IgD-negative memory B cell (primary cell): ENCODE measurements around the gene ENDOD1. TPM values are rescaled to one million over a fixed set of nuclear protein-coding genes. Genes with fewer than 3 reads are reported as not detected.
"Not testable (repeated sequence)": the region's sequence is repeated elsewhere in the genome, so short reads cannot be mapped to it uniquely, and the experiment has no call there.

Experiments used
- H3K27ac Mint-ChIP-seq, 3 donors: one replicate each; pipeline ENCODE4 v1.8.0; 2020 to 2022; ENCODE audit warnings: mild to moderate bottlenecking in 3 of 3, mixed read lengths in 3 of 3, moderate library complexity in 1 of 3
- H3K27me3 Mint-ChIP-seq: one replicate; pipeline ENCODE4 v1.8.0; 2021; ENCODE audit warnings: mixed read lengths
- H3K36me3 Mint-ChIP-seq: one replicate; pipeline ENCODE4 v1.8.0; 2020; ENCODE audit warnings: mild to moderate bottlenecking, mixed read lengths
- H3K4me1 Mint-ChIP-seq, 3 donors: one replicate each; pipeline ENCODE4 v1.8.0; 2020 to 2022; ENCODE audit warnings: mixed read lengths in 3 of 3, mild to moderate bottlenecking in 1 of 3
- H3K4me3 Mint-ChIP-seq, 4 donors: one replicate each; pipeline ENCODE4 v1.8.0; 2020 to 2022; ENCODE audit warnings: mild to moderate bottlenecking in 4 of 4, mixed read lengths in 4 of 4, moderate library complexity in 3 of 4
- H3K9me3 Mint-ChIP-seq, 3 donors: one replicate each; pipeline ENCODE4 v1.8.0; 2020 to 2021; ENCODE audit warnings: mixed read lengths in 3 of 3, mild to moderate bottlenecking in 1 of 3
- polyA plus RNA-seq: library from polyadenylated mRNA; unstranded; fragments of 300-500 nt; fragmentation: Illumina TruSeq; gene quantifications from one replicate; pipeline ENCODE4 v1.2.3, GENCODE V29; 2021

Gene ENDOD1
- polyA plus RNA-seq, 1 donor from 2014 or later, result 16.4 TPM

DNA sequence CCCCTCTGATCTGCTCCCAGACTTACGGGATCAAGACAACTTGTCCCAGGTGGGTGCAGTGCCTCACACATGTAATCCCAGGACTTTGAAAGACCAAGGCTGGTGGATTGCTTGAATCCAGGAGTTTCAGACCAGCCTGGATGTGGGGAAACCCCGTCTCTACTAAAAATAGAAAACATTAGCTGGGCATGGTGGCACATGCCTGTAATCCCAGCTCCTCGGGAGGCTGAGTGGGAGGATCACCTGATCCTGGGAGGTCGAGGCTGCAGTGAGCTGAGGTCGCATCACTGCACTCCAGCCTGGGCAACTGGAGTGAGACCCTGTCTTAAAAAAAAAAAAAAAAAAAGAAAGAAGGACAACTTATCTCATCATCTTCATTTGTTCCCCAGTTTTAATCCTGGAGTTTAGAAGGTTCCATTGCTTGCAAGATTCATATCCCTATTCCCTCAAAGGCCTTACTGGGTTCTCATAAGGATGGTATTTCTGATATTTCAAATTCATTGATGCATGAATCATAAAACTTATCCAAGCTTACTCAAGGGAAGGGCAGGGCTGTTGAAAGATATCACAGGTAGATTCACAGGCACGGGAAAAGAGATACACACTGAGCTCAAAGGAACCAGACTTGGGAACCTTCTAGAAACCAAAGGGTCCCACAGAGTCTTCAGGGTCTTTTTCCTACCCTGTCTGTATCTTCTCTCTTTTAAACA lies 14.6 kb downstream of the ENDOD1 start:
- Mint-ChIP-seq H3K4me3 (no peak overlapping the region), H3K4me1 (peaks cover 17 to 33% (median 28%) of the 10 kb centered on the region in 3 donors), H3K9me3 (no peaks in the 10 kb centered on the region), H3K27me3 (no peaks in the 10 kb centered on the region), H3K27ac (no peak overlapping the region), H3K36me3 (peaks cover 4% of the 10 kb centered on the region)

DNA sequence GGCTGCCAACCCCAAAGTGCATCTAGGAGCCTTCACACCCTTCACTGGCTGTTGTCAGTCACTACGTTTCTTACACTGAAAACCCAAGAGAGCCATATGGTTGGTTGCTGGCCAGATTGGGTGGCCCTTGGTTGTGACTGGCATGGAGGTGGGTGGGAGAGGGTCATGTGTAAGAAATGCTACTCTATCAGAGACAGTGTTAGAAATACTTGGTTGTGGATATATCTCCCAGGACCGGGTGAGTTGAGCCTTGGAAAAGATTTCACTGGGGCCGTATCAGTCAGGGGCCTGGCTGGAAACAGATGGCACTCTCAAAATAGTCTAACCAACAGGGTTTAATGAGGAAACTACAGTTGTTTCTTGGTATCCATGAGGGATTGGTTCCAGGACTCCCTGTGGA lies 15.2 kb downstream of the ENDOD1 start:
- no peak overlapping the region for H3K4me3 Mint-ChIP-seq
- peaks cover 4% of the 10 kb centered on the region for H3K36me3 Mint-ChIP-seq
- no peaks in the 10 kb centered on the region for H3K9me3 Mint-ChIP-seq
- H3K27ac Mint-ChIP-seq, result no peak overlapping the region
- no peaks in the 10 kb centered on the region for H3K27me3 Mint-ChIP-seq
- peaks cover 17 to 33% (median 26%) of the 10 kb centered on the region in 3 donors for H3K4me1 Mint-ChIP-seq

DNA sequence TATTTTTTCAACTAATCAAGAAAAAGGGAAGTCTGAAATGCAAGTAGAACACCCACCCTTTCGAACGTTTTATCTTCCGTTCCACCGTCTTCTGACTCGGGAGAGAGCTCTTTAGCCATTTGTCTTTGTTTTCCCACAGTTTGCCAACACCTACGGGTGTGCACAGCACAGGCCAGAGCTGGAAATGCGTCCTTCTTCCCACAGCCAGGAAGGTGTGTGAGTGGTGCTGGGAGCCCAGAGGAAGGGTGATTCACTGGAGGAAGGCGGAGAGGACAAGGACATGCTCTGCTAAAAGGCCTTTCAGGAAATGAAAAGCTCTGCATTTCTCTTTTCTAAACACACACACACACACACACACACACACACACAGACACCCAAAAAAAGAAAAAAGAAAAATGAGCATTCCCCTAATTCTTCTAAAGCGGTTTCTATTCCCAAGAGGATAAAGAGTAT lies 18.5 kb downstream of the ENDOD1 start:
- Mint-ChIP-seq H3K9me3 (no peaks in the 10 kb centered on the region), H3K4me3 (peak overlapping the region in 3 of 4 donors; percentile 51 to 91 (median 55)), H3K27me3 (no peaks in the 10 kb centered on the region), H3K4me1 (peaks cover 20 to 34% (median 32%) of the 10 kb centered on the region in 3 donors), H3K36me3 (peaks cover 7% of the 10 kb centered on the region), H3K27ac (peak overlapping the region in 2 of 3 donors; percentile 16 to 80)

DNA sequence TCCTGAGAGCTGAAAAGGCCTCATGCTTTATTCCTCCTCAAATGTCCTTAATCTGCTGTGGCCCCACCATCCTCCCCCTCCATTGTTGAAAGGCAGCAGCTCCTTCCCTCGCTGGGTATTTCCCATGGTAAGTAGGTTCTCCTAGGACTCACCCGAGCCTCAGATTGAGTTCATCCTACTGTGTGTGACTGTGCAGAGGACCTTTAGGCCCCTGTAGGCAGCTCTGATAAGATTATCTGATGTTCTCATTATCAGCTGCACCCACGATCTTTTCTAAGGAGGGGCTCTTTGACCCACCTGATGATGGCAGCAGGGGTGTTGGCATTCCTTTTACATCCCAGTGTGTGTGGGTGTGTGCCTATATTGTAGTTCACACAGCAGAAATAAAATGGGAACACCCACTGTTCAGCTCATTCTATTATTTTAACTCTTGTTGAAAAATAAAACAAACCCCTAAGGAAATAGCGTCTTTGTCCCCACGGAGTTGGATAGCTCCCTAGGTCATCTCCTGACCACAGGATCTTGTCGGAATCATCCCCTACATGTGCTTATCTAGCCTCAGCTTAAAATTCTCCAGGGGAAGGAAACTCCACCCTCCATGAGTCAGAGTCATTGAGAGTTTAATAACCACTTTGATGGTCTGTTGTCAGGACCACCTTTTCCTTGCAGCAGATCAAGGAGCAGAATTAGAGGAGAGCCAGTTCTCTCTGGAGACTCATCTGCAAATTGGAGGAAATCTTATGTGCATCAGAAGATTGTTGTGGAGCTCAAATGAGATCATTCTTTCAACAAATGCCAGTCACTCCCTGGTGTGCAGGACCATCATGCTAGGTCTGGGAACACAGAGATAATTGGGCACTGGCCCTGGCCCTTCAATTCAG lies 19.3 kb downstream of the ENDOD1 start:
- Mint-ChIP-seq H3K27ac (peak overlapping the region in 2 of 3 donors; percentile 16 to 80), H3K27me3 (no peaks in the 10 kb centered on the region), H3K9me3 (no peaks in the 10 kb centered on the region), H3K36me3 (peaks cover 13% of the 10 kb centered on the region), H3K4me1 (peaks cover 20 to 34% (median 29%) of the 10 kb centered on the region in 3 donors), H3K4me3 (peak overlapping the region in 1 of 4 donors; percentile 20)

DNA sequence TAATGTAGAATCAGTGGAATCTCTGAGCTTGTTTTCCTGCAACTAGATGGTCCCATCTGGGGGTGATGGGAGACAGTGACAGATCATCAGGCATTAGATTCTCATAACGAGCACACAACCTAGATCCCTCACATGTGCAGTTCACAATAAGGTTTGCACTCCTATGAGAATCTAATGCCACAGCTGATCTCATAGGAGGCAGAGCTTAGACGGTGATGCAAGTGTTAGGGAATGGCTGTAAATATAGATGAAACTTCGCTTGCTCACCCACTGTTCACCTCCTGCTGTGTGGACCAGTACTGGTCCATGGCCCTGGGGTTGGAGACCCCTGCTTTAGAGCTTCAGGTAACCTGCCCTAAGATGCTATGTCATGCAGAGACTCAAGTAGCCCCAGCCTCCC lies 21.8 kb downstream of the ENDOD1 start:
- Mint-ChIP-seq H3K27ac (peak overlapping the region in 1 of 3 donors; percentile 6), H3K36me3 (peaks cover 14% of the 10 kb centered on the region), H3K4me1 (peaks cover 16 to 29% (median 24%) of the 10 kb centered on the region in 3 donors)
- not testable (repeated sequence) for H3K4me3 Mint-ChIP-seq, H3K9me3 Mint-ChIP-seq, H3K27me3 Mint-ChIP-seq

DNA sequence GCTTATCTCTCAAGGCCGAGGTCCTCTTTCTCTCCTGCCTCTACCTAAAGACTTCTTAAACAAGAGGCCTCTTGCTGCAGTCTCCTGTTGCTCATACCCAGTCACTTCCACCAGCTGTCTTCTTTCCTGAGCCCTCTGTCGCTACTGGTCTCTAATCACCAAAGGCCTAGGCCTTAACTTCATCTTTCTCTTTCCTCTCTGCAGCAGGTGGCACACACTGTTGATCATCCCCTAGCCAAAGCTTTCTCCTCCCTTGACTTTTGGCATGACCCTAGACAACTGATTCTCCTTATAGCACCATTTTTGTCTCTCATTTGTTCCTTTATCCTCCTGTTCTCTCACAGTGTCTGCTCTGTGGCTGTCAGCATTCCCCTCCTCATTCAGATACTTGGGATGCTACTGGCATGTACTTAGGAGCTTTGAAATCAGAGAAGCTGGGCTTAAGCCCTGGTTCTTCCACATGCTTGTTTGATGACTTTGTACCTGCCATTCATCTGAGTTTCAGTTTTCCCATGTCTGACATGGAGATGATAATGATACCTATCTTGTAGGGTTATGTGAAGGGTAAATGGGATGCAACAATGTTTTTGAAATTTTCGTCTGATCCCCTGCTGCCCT lies 22.4 kb downstream of the ENDOD1 start:
- Mint-ChIP-seq H3K9me3 (no peaks in the 10 kb centered on the region), H3K27me3 (no peaks in the 10 kb centered on the region), H3K4me1 (peaks cover 16 to 27% (median 22%) of the 10 kb centered on the region in 3 donors), H3K27ac (peak overlapping the region in 1 of 3 donors; percentile 6), H3K4me3 (peak overlapping the region in 1 of 4 donors; percentile 5), H3K36me3 (peaks cover 14% of the 10 kb centered on the region)

DNA sequence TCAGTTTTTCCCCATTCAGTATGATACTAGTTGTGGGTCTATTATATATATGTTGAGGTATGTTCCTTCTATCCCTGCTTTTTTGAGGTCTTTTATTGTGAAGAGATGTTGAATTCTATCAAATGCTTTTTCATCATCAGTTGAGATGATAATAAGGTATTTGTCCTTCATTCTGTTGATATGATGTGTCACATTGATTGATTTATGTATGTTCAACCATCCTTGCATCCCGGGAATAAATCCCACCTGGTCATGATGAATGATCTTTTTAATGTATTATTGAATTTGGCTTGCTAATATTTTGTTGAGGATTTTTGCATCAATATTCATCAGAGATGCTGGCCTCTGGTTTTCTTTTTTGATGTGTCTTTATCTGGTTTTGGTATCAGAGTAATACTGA lies 26.0 kb downstream of the ENDOD1 start:
- H3K36me3 Mint-ChIP-seq, result peaks cover 13% of the 10 kb centered on the region
- no peaks in the 10 kb centered on the region for H3K27me3 Mint-ChIP-seq
- H3K27ac Mint-ChIP-seq, result no peak overlapping the region
- peaks cover 0 to 5% (median 0%) of the 10 kb centered on the region in 3 donors for H3K9me3 Mint-ChIP-seq
- no peak overlapping the region for H3K4me3 Mint-ChIP-seq
- H3K4me1 Mint-ChIP-seq, result peaks cover 7 to 14% (median 13%) of the 10 kb centered on the region in 3 donors

DNA sequence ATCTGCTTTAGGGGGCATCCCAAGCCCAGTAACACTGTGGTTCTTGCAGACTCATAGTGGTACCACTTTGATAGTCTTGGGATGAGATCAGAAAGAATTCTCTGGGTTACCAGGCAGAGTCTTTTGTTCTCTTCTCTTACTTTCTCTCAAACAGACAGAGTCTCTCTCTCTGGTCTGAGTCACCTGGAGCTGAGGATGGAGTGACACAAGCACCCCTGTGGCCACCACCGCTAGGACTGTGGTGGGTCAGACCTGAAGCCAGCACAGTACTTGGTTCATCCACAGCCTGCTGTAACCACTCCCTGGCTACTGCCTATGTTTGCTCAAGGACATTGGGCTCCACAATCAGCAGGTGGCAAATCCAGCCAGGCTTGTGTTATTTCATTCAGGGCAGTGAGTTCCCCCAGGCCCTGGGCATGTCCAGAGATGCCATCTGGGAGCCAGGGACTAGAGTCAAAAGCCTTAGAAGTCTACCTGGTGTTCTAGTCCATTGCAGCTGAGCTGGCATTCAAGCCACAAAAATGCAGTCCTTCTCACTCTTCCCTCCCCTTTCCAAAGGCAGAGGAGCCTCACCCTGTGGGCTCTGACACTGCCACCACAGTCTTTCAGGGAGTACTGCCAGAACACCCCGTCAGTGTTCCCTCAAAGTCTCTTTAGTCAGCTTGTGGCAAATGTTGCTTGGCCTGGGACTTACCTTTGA lies 29.9 kb downstream of the ENDOD1 start:
- Mint-ChIP-seq H3K4me1 (peaks cover 0 to 20% (median 10%) of the 10 kb centered on the region in 3 donors), H3K9me3 (peaks cover 0 to 5% (median 0%) of the 10 kb centered on the region in 3 donors), H3K27me3 (no peaks in the 10 kb centered on the region), H3K27ac (peak overlapping the region in 1 of 3 donors; percentile 4), H3K36me3 (peaks cover 3% of the 10 kb centered on the region), H3K4me3 (no peak overlapping the region)

DNA sequence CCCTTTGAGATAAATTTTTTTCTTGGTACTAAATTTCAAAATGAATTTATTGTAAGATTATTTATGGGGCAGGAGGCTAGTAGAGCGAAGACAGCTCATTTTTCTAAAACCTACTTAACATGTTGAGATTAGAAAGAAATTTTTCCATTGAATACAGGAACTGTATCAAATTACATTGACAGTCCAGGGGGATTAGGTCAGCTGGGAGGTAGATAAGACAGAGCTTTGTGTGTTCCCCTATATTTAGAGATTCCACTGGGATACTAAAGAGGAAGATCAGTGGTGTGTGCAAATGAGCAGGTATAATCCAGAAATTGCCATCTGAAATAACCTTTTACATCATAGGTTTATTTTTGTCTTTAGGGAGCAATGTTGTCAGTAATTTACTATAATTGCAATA lies 32.1 kb downstream of the ENDOD1 start:
- Mint-ChIP-seq H3K27ac (peak overlapping the region in 1 of 3 donors; percentile 73), H3K36me3 (peaks cover 3% of the 10 kb centered on the region), H3K4me1 (peaks cover 0 to 20% (median 10%) of the 10 kb centered on the region in 3 donors), H3K27me3 (no peaks in the 10 kb centered on the region), H3K9me3 (peaks cover 0 to 5% (median 0%) of the 10 kb centered on the region in 3 donors), H3K4me3 (no peak overlapping the region)

DNA sequence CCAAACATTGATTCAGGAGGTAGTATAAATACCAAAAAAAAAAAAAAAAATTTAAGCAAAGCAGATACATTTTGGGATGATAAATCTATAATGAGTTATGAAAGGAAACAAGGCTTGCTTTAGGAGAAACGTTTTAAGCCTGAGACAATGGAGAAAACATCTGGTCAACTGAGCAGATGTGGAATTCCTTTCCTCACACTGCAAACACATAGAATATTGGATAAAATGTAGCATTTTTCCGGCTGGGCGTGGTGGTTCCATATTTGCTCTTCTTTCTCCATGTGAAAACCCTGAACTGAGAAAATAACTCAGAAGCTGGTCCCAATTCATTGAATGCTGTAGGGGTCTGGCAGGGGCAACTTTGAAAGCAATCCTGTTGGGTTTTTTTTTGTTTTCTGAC lies 33.9 kb downstream of the ENDOD1 start:
- Mint-ChIP-seq H3K27ac (no peak overlapping the region), H3K4me3 (no peak overlapping the region)

DNA sequence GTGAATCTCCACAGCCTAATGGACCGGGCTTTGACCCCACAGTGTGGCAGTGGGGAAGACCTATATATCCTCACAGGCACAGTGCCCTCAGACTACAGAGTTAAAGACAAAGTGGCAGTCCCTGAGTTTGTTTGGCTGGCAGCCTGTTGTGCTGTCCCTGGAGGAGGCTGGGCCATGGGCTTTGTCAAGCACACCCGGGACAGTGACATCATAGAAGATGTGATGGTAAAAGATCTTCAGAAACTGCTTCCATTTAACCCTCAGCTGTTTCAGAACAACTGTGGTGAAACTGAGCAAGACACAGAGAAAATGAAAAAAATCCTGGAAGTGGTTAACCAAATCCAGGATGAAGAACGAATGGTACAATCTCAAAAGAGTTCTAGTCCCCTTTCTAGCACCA lies 39.0 kb downstream of the ENDOD1 start:
- Mint-ChIP-seq H3K9me3 (no peaks in the 10 kb centered on the region), H3K27ac (no peak overlapping the region), H3K4me3 (no peak overlapping the region), H3K36me3 (peaks cover 5% of the 10 kb centered on the region), H3K4me1 (peaks cover 0 to 3% (median 0%) of the 10 kb centered on the region in 3 donors), H3K27me3 (no peaks in the 10 kb centered on the region)

More for the DNA sequence above, 33.9 kb downstream of the ENDOD1 start:
- H3K36me3 Mint-ChIP-seq, result no peaks in the 10 kb centered on the region
- no peaks in the 10 kb centered on the region for H3K27me3 Mint-ChIP-seq
- H3K9me3 Mint-ChIP-seq, result peaks cover 0 to 1% (median 0%) of the 10 kb centered on the region in 3 donors
- H3K4me1 Mint-ChIP-seq, result peaks cover 3 to 12% (median 5%) of the 10 kb centered on the region in 3 donors

DNA sequence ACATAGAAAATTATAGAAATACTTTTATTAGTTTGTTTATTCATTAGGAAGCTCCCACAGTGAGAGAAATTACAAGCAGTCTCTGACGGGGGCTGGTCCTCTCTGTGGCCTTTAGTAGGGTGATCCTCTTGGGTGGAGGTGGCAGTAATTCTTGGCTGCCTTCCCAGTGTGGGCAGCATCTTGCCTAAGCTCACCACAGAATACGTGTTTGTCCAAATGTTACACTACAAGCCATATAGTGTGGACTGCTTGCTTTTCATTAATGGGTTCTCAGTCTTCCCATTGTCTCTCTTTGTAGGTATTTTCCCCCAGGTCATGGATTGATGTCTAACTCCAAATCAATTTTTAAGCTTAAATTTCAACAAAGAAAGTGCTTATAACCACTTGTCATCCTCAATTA lies 43.3 kb downstream of the ENDOD1 start:
- Mint-ChIP-seq H3K4me1 (peaks cover 0 to 2% (median 0%) of the 10 kb centered on the region in 3 donors), H3K27me3 (no peaks in the 10 kb centered on the region), H3K27ac (no peak overlapping the region), H3K36me3 (peaks cover 5% of the 10 kb centered on the region), H3K9me3 (no peaks in the 10 kb centered on the region), H3K4me3 (no peak overlapping the region)

DNA sequence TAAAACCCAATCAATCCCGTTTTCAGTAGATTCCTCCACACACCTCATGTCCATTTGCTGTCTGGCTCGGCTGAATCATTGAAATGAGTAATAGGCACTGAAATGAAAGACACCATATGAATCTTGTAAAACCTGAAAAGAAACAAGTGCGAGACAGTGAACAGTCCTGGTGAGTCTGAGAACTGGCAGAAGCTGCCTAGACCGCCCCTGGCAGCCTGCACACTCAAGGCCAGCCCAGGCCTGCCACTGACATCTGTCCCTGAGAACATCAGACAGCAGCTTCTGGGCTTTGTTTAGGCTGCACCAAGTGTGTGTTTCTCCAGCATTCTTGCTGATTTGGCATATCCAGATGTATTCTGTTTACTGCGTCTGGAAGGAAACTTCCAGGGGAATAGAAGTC lies 44.8 kb downstream of the ENDOD1 start:
- Mint-ChIP-seq H3K9me3 (no peaks in the 10 kb centered on the region), H3K4me3 (no peak overlapping the region), H3K27ac (no peak overlapping the region), H3K27me3 (no peaks in the 10 kb centered on the region), H3K36me3 (peaks cover 4% of the 10 kb centered on the region), H3K4me1 (peaks cover 0 to 4% (median 2%) of the 10 kb centered on the region in 3 donors)

DNA sequence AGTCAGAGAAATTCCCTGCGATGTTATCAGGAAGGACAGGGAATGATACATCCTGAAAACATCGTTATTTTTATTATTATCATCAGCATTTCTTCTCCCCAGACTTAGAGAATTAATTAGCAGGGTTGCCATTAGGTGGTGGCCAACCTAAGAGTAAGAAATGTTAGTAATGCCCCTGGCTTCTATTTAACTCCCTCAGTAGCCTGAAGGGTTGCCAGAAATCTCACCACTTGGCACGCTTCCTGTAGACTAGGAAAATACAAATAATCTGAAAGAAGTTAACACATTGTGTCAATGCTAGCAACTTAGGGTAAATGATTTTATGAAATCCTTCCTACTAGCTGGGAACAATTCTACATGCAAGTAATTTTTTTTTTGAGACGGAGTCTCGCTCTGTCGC lies 45.5 kb downstream of the ENDOD1 start:
- Mint-ChIP-seq H3K27ac (no peak overlapping the region), H3K9me3 (no peaks in the 10 kb centered on the region), H3K36me3 (no peaks in the 10 kb centered on the region), H3K4me1 (peaks cover 0 to 4% (median 2%) of the 10 kb centered on the region in 3 donors), H3K27me3 (no peaks in the 10 kb centered on the region), H3K4me3 (no peak overlapping the region)
